Neural progenitor cell (in vitro differentiated cells): ENCODE results near the gene LRRC72.

Experiments used
- EZH2 ChIP-seq: fragments of 200-600 bp; sonication (generic); IDR thresholded peaks from 2 replicates; pipeline ENCODE4 v1.6.1; 2017; ENCODE audit warnings: antibody characterized with exemption, mild to moderate bottlenecking, moderate library complexity
- EZH2phosphoT487 ChIP-seq: fragments of 200-600 bp; sonication (generic); IDR thresholded peaks from 2 replicates; pipeline ENCODE4 v1.6.1; 2017; ENCODE audit warnings: antibody characterized with exemption
- TF ChIP-seq, protein P1 (sequence below): fragments of 200-600 bp; sonication (generic); IDR thresholded peaks from 2 replicates; pipeline ENCODE4 v1.5.1; 2017; ENCODE audit warnings: antibody characterized with exemption, mild to moderate bottlenecking

DNA sequence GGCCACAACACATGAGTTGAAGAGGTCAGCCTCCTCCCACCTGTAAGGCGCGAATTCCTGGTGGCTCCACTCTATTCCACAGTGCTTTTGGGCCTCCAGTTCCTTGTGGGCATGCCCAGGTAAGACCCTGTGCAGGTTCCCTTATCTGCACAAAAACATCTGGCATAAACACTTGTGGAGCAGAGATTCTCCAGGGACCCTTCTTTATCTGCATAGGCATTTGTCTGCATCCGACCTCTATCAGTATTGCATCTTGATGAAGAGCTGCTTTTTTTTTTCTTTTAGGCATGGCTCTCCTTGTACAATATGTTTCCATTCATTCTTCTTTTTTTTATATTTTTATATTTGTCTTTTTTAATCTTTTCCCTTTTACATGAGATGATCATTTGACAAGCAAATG, 60.5 kb downstream of the LRRC72 start:
- TF ChIP-seq, protein P1, sequence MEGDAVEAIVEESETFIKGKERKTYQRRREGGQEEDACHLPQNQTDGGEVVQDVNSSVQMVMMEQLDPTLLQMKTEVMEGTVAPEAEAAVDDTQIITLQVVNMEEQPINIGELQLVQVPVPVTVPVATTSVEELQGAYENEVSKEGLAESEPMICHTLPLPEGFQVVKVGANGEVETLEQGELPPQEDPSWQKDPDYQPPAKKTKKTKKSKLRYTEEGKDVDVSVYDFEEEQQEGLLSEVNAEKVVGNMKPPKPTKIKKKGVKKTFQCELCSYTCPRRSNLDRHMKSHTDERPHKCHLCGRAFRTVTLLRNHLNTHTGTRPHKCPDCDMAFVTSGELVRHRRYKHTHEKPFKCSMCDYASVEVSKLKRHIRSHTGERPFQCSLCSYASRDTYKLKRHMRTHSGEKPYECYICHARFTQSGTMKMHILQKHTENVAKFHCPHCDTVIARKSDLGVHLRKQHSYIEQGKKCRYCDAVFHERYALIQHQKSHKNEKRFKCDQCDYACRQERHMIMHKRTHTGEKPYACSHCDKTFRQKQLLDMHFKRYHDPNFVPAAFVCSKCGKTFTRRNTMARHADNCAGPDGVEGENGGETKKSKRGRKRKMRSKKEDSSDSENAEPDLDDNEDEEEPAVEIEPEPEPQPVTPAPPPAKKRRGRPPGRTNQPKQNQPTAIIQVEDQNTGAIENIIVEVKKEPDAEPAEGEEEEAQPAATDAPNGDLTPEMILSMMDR = no peak
- TF ChIP-seq EZH2 = no peak
- TF ChIP-seq EZH2phosphoT487 = no peak
